Glutamatergic neuron (in vitro differentiated cells): ENCODE results near the gene WDR20. TPM values are rescaled to one million over a fixed set of nuclear protein-coding genes. Genes with fewer than 3 reads are reported as not detected.
A peak's percentile ranks its signal among the peaks of the same experiment; 100 is the strongest.
"Not testable (repeated sequence)": the region's sequence is repeated elsewhere in the genome, so short reads cannot be mapped to it uniquely, and the experiment has no call there.

ENCODE experiments used
- DNase-seq: peaks from one replicate; pipeline ENCODE4 v3.0.0; 2022
- H3K27ac Mint-ChIP-seq: one replicate; pipeline ENCODE4 v1.8.0; 2020; ENCODE audit warnings: mild to moderate bottlenecking, mixed read lengths, inconsistent platforms; ENCODE audit not compliant: unreplicated experiment
- H3K27me3 Mint-ChIP-seq: one replicate; pipeline ENCODE4 v1.8.0; 2020; ENCODE audit warnings: mild to moderate bottlenecking, moderate library complexity, mixed read lengths, inconsistent platforms; ENCODE audit not compliant: unreplicated experiment
- H3K36me3 Mint-ChIP-seq: one replicate; pipeline ENCODE4 v1.8.0; 2020; ENCODE audit warnings: mild to moderate bottlenecking, mixed read lengths, inconsistent platforms; ENCODE audit not compliant: unreplicated experiment
- H3K4me1 Mint-ChIP-seq: one replicate; pipeline ENCODE4 v1.8.0; 2020; ENCODE audit warnings: mild to moderate bottlenecking, low read depth, mixed read lengths, inconsistent platforms; ENCODE audit not compliant: unreplicated experiment
- H3K4me3 Mint-ChIP-seq: one replicate; pipeline ENCODE4 v1.8.0; 2020; ENCODE audit warnings: mild to moderate bottlenecking, mixed read lengths, inconsistent platforms; ENCODE audit not compliant: unreplicated experiment
- H3K9me3 Mint-ChIP-seq: one replicate; pipeline ENCODE4 v1.8.0; 2020; ENCODE audit warnings: mild to moderate bottlenecking, moderate library complexity, mixed read lengths, inconsistent platforms; ENCODE audit not compliant: unreplicated experiment
- total RNA-seq: library from RNA; stranded (reverse); fragmentation: NEBNext Ultra II Directional; extraction: Animal tissue kit (Norgen Biotek cat#: 25700); gene quantifications from one replicate; pipeline ENCODE4 v1.2.1, GENCODE V29; 2021; ENCODE audit not compliant: unreplicated experiment
- TF ChIP-seq, protein P1 (sequence below): fragments of 200-600 bp; sonication (generic); IDR thresholded peaks from one replicate; pipeline ENCODE4 v1.5.0; 2021; ENCODE audit not compliant: partially characterized antibody, unreplicated experiment

The WDR20 gene
- total RNA-seq, 1 donor from 2014 or later = 38.1 TPM

DNA sequence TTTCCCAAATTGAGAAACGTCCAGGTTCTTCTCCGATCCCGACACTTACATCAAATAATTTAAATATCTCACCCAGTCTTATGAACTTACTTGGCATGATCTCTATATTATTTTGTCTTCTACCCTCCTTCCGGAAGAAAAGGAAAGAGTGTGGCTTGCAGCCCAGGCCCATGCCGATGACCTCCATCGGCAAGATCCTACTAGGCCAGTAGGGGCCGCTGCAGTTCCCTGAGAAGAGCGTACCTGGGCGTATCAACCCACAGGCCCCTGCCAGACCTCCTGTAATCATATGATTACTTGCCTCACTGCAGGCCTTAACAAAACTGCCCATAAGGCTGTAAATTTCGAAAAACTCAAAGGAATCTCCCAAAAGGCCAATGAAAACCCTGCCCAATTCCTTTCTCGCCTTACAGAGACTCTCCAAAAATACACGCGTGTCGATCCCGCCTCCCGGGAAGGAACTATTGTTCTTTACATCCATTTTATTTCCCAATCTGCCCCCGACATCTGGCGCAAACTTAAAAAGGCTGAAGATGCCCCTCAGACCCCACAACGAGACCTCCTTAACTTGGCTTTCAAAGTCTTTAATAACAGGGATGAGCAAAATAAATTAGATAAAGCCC, 95.7 kb downstream of the WDR20 start:
- peak; percentile 85 for DNase-seq
- Mint-ChIP-seq H3K36me3 (no peaks in the 10 kb centered on the region), H3K27ac (no peak overlapping the region), H3K27me3 (peaks cover 3% of the 10 kb centered on the region), H3K4me1 (peaks cover 6% of the 10 kb centered on the region), H3K4me3 (no peak overlapping the region), H3K9me3 (peaks cover 1% of the 10 kb centered on the region)
- TF ChIP-seq, protein P1, sequence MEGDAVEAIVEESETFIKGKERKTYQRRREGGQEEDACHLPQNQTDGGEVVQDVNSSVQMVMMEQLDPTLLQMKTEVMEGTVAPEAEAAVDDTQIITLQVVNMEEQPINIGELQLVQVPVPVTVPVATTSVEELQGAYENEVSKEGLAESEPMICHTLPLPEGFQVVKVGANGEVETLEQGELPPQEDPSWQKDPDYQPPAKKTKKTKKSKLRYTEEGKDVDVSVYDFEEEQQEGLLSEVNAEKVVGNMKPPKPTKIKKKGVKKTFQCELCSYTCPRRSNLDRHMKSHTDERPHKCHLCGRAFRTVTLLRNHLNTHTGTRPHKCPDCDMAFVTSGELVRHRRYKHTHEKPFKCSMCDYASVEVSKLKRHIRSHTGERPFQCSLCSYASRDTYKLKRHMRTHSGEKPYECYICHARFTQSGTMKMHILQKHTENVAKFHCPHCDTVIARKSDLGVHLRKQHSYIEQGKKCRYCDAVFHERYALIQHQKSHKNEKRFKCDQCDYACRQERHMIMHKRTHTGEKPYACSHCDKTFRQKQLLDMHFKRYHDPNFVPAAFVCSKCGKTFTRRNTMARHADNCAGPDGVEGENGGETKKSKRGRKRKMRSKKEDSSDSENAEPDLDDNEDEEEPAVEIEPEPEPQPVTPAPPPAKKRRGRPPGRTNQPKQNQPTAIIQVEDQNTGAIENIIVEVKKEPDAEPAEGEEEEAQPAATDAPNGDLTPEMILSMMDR = peak; percentile 74

DNA sequence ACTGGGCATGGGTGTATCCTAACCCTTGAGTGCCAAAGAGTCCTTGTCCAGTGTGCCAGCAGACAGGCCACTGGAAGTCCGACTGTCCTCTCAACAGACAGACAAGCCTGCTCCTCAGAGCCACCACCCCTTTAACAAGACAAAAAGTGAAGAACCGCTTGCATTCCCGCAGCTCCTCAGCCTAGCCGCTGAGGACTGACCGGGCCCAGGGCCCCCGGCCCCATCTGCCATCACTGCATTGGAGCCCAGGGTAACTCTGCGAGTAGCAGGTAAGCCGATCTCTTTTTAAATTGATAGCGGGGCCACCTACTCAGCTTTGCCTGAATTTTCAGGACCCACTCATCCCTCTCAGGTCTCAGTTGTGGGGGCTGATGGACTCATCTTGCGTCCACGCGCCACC, 96.3 kb downstream of the WDR20 start:
- Mint-ChIP-seq H3K27ac (no peak overlapping the region), H3K4me3 (no peak overlapping the region), H3K9me3 (no peaks in the 10 kb centered on the region), H3K36me3 (no peaks in the 10 kb centered on the region), H3K27me3 (peaks cover 3% of the 10 kb centered on the region), H3K4me1 (no peaks in the 10 kb centered on the region)
- DNase-seq = no peak
- TF ChIP-seq, protein P1 = no peak

DNA sequence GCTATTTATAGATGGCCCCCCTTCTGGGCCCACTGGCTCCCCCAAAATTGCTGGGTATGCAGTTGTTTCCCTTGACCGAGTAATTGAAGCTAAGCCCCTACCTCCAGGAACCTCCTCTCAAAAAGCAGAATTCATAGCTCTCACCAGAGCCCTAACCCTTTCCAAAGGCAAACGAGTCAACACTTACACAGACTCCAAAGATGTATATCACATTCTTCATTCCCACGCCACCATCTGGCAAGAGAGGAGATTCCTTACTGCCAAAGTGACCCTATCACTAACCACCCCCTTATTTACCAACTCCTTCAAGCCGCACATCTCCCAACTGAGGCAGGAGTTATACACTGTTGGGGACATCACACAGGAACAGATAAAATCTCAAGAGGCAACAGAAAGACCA, 98.4 kb downstream of the WDR20 start:
- no peak for DNase-seq
- no peaks in the 10 kb centered on the region for H3K4me1 Mint-ChIP-seq
- no peaks in the 10 kb centered on the region for H3K36me3 Mint-ChIP-seq
- TF ChIP-seq, protein P1 = no peak
- peaks cover 3% of the 10 kb centered on the region for H3K27me3 Mint-ChIP-seq
- no peaks in the 10 kb centered on the region for H3K9me3 Mint-ChIP-seq
- no peak overlapping the region for H3K27ac Mint-ChIP-seq
- H3K4me3 Mint-ChIP-seq = no peak overlapping the region

DNA sequence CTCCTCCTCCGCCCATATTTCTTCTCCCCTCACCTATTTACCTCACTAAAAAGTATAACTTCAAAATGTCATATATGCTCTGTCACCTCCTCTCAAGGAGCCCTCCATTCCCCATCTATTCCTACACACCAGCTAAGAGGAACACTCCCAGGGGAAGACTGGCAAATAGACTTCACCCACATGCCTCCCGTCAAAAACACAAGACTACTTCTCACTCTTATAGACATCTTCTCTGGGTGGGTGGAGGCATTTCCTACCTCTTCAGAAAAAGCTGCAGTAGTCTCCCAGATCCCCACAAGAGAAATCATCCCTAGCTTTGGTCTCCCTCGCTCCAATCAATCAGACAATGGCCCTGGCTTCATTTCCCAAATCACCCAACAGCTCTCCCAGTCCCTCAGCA, 99.1 kb downstream of the WDR20 start:
- H3K27me3 Mint-ChIP-seq = peaks cover 3% of the 10 kb centered on the region

DNA sequence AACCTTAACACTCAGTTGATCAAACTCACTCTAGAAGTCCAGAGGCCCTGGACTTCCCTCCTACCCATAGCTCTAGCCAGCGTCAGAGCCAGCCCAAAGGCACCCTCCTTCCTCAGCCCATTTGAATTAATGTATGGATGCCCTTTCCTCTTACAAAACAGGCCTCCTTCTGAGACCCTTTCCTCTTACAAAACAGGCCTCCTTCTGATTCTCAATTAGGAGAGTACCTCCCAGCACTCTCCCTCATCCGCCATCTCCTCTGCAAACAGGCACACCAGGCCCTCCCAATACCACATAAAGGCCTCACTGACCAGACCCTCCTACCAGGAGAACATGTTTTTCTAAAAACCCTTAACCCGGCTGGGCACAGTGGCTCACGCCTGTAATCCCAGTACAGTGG, 99.5 kb downstream of the WDR20 start:
- H3K9me3 Mint-ChIP-seq = no peaks in the 10 kb centered on the region

More for the DNA sequence above, 99.1 kb downstream of the WDR20 start:
- TF ChIP-seq, protein P1 = no peak
- H3K36me3 Mint-ChIP-seq = no peaks in the 10 kb centered on the region
- no peak overlapping the region for H3K4me3 Mint-ChIP-seq
- DNase-seq = no peak
- H3K9me3 Mint-ChIP-seq = no peaks in the 10 kb centered on the region
- no peak overlapping the region for H3K27ac Mint-ChIP-seq
- no peaks in the 10 kb centered on the region for H3K4me1 Mint-ChIP-seq

DNA sequence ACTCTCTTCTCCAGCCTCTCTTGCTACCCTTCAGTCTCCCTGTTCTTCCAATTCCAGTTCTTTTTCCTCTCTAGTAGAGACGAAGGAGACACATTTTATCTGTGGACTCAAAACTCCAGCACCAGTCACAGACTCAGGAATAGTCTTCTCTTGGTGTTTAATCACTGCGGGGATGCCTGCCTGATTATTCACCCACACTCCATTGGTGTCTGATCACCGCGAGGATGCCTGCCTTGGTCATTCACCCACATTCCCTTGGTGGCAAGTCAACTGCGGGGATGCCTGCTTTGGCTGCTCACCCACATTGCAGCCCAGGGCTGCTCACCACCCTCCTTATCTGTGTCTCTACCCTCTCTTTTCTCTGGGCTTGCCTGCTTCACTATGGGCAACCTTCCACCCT, 100.8 kb downstream of the WDR20 start:
- not testable (repeated sequence) for DNase-seq, H3K27me3 Mint-ChIP-seq, H3K27ac Mint-ChIP-seq, H3K4me1 Mint-ChIP-seq, H3K36me3 Mint-ChIP-seq, H3K4me3 Mint-ChIP-seq, H3K9me3 Mint-ChIP-seq

More for the DNA sequence above, 99.5 kb downstream of the WDR20 start:
- no peaks in the 10 kb centered on the region for H3K4me1 Mint-ChIP-seq
- H3K27ac Mint-ChIP-seq = no peak overlapping the region
- TF ChIP-seq, protein P1 = no peak
- no peak overlapping the region for H3K4me3 Mint-ChIP-seq
- H3K27me3 Mint-ChIP-seq = peaks cover 3% of the 10 kb centered on the region
- no peak for DNase-seq
- no peaks in the 10 kb centered on the region for H3K36me3 Mint-ChIP-seq
